Mucosa of stomach (tissue), 1 donor: ENCODE measurements around the gene TMEM62.
"Not testable (repeated sequence)": the region's sequence is repeated elsewhere in the genome, so short reads cannot be mapped to it uniquely, and the experiment has no call there.

Experiments
- H3K27me3 ChIP-seq: one replicate; pipeline ENCODE4 v1.7.0; 2013; ENCODE audit warnings: mild to moderate bottlenecking, low read length; ENCODE audit not compliant: control insufficient read depth, insufficient read depth
- H3K36me3 ChIP-seq: one replicate; pipeline ENCODE4 v1.7.0; 2013; ENCODE audit warnings: low read length; ENCODE audit not compliant: control insufficient read depth, insufficient read depth
- H3K4me1 ChIP-seq: one replicate; pipeline ENCODE4 v1.7.0; 2013; ENCODE audit warnings: mild to moderate bottlenecking, low read length; ENCODE audit not compliant: control insufficient read depth, insufficient read depth
- H3K4me3 ChIP-seq: one replicate; pipeline ENCODE4 v1.7.0; 2013; ENCODE audit warnings: low read length
- H3K9ac ChIP-seq: one replicate; pipeline ENCODE4 v1.7.0; 2013; ENCODE audit warnings: mild to moderate bottlenecking, low read length, moderate library complexity
- H3K9me3 ChIP-seq: one replicate; pipeline ENCODE4 v1.7.0; 2013; ENCODE audit warnings: mild to moderate bottlenecking, low read length, moderate library complexity; ENCODE audit not compliant: control insufficient read depth
- donor health status: Pancreatic carcinoma.

Gene TMEM62

DNA sequence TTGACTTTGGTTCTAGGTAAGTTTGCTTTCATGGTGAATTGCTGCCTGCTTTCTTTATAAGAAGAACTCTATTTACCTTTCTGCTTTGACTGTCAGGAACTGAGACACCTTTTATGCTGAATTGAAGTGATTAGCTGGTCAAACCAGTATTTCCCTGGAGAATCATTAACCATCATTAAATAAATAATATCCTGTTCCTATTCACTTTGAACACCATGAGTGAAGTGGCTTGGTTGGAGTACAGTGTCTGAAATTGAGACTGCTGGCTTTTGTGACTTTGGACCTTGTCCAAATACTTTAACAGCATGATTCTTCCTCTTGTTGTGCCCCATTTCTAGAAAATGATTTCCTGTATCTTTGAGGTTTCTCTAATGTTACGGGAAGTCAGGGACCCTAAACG is 5.6 kb upstream of the TMEM62 start:
- Histone ChIP-seq H3K4me1 (peaks cover 14% of the 10 kb centered on the region), H3K36me3 (no peaks in the 10 kb centered on the region), H3K9ac (peak overlapping the region; percentile 28), H3K4me3 (no peak overlapping the region), H3K9me3 (no peaks in the 10 kb centered on the region), H3K27me3 (no peaks in the 10 kb centered on the region)

DNA sequence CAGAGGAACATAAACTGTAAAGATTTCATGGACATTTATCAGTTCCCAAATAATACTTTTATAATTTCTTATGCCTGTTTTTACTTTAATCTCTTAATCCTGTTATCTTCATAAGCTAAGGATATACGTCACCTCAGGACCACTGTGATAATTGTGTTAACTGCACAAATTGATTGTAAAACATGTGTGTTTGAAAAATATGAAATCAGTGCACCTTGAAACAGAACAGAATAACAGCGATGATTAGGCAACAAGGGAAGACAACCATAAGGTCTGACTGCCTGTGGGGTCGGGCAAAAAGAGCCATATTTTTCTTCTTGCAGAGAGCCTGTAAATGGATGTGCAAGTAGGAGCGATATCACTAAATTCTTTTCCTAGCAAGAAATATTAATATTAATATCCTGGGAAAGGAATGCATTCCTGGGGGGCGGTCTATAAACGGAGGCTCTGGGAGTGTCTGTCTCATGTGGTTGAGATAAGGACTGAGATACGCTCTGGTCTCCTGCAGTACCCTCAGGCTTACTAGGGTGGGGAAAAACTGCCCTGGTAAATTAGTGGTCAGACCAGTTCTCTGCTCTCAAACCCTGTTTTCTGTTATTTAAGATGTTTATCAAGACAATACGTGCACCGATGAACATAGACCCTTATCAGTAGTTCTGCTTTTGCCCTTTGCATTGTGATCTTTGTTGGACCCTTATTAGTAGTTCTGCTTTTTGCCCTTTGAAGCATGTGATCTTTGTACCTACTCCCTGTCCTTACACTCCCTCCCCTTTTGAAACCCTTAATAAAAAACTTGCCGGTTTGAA is 5.0 kb upstream of the TMEM62 start:
- not testable (repeated sequence) for H3K9ac ChIP-seq, H3K27me3 ChIP-seq, H3K9me3 ChIP-seq

DNA sequence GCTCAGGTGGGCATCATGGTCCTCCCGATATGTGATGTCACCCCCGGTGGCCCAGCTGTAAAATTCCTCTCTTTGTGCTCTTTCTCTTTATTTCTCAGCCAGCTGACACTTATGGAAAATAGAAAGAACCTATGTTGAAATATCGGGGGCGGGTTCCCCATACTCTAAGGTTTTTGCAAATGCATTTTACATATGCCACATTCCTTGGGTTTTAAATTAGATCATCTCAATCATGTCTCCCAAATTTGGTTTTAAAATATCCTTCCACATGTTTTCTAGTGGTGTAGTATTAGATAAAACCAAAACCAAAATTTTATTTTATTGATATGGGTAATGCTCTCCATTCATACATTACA is 4.4 kb upstream of the TMEM62 start:
- no peaks in the 10 kb centered on the region for H3K36me3 ChIP-seq
- H3K4me1 ChIP-seq = peaks cover 15% of the 10 kb centered on the region
- H3K4me3 ChIP-seq = no peak overlapping the region
- no peaks in the 10 kb centered on the region for H3K9me3 ChIP-seq
- H3K27me3 ChIP-seq = no peaks in the 10 kb centered on the region
- no peak overlapping the region for H3K9ac ChIP-seq

More for the DNA sequence above, 5.0 kb upstream of the TMEM62 start:
- H3K4me1 ChIP-seq = peaks cover 15% of the 10 kb centered on the region
- H3K4me3 ChIP-seq, H3K36me3 ChIP-seq: not testable (repeated sequence)

DNA sequence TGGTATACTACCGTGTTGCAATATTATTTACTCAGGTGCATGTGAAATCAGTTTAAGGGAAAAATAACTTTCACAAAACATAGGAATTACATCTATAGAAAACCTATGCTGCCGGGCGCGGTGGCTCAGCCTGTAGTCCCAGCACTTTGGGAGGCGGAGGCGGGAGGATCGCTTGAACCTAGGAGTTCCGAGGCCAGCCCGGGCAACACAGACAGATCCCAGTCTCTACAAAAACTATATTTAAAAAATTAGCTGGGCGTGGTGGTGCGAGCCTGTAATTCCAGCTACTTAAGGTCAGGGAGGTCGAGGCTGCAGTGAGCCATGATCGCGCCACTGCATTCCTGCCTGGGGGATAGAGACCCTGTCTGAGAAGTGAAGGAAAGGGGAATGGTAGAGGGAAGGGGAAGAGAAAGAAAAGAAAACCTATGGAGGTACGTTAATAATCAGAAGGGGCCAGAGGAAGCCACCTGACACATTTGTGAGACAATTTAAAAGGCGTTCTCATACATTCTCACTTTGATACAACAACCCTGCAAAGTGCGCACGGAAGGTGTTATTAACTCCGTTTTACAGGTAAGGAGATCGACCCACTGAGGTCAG is 456 bp upstream of the TMEM62 start:
- Histone ChIP-seq H3K4me1 (peaks cover 11% of the 10 kb centered on the region), H3K27me3 (no peaks in the 10 kb centered on the region), H3K4me3 (peak overlapping the region; percentile 80), H3K9me3 (no peaks in the 10 kb centered on the region), H3K9ac (peak overlapping the region; percentile 93), H3K36me3 (peaks cover 5% of the 10 kb centered on the region)

DNA sequence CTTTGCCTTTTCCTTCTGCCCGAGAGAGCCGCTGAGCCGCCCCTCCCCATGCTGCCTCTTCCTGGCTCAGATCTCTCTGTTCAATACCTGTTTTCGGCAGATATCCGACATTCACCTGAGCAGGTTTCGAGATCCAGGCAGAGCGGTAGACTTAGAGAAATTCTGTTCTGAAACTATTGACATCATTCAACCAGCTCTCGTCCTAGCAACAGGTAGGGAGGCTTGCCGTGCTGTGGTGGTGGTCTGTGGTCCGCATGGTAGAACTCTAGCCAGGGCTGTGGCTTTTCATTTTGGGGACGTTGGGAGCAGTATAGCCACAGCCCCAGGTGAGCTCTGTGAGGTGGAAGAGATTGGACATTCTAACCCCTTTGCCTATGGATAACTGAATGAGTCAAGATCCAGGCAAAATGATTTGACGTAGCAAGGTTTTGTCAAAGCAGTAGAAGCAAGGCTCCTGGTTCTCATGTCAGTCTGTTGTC is 810 bp downstream of the TMEM62 start:
- Histone ChIP-seq H3K9me3 (no peaks in the 10 kb centered on the region), H3K9ac (peak overlapping the region; percentile 93), H3K4me1 (peaks cover 7% of the 10 kb centered on the region)

DNA sequence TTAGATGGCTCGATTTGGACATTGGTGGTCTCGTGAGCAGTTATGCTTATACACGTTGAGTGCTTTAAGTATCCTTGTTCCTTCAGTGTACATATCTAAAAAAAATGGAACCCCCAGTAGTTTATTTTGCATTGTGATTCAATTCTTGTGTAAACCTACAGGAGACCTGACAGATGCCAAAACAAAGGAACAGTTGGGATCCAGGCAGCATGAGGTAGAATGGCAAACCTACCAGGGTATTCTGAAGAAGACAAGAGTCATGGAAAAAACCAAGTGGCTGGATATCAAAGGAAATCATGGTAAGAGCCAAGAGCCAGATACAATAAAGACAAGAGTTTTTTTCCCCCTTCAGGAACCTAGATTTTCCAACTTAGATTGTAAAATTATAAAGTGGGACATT is 2.0 kb downstream of the TMEM62 start:
- Histone ChIP-seq H3K9me3 (no peaks in the 10 kb centered on the region), H3K36me3 (peaks cover 6% of the 10 kb centered on the region), H3K9ac (no peak overlapping the region), H3K4me3 (no peak overlapping the region), H3K27me3 (no peaks in the 10 kb centered on the region), H3K4me1 (peaks cover 7% of the 10 kb centered on the region)

More for the DNA sequence above, 810 bp downstream of the TMEM62 start:
- H3K27me3 ChIP-seq = no peaks in the 10 kb centered on the region
- peaks cover 6% of the 10 kb centered on the region for H3K36me3 ChIP-seq
- H3K4me3 ChIP-seq = peak overlapping the region; percentile 80

DNA sequence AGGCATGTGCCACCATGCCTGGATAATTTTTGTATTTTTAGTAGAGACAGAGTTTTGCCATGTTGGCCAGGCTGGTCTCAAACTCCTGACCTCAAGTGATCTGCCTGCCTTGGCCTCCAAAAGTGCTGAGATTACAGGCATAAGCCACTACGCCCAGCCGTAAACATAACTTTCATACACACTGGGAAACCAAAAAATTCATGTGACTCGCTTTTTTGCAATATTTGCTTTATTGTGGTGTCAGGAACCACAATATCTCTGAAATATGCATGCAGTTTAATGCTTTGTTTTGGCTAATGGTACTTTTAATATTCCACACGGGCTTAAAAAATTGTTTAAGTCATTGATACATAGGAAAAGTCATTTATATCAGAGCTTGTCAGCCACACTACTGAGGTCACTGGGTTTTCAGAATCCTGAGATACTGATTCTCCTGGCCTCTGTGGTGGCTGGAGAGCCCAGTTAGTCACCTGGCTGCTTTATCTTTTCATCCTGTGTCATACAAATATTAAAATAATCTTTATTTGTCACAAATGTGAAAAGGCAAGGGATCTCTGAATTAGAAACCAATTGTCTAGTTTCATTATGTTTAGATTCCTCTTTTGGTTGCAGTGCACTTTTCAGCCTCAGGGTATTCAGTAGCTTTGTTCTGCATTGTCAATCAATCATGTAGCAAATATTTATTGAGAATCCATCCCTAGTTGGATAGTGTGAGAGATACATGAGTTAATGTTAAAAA is 10.0 kb downstream of the TMEM62 start:
- H3K27me3 ChIP-seq = no peaks in the 10 kb centered on the region
- no peaks in the 10 kb centered on the region for H3K4me1 ChIP-seq
- H3K4me3 ChIP-seq = no peak overlapping the region
- no peaks in the 10 kb centered on the region for H3K36me3 ChIP-seq
- H3K9ac ChIP-seq = no peak overlapping the region
- H3K9me3 ChIP-seq = no peaks in the 10 kb centered on the region

DNA sequence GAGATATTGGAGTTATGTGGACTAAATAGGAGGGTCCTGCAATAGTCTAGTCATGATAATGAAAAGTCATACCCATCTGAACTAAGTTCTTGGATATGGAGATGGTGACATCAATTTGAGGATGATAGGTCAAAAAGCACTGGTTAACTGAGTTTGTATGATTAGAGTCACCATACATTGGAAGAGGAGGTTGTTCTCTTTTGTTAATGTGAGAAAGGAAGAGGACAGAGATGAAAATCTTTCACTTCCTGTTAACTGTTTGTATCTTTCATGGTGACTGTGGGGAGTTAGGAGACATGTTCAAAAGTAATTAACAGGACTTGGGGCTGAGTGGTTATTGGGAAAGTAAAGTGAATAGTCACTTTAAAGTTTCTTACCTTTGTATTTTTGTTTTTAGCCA is 11.1 kb downstream of the TMEM62 start:
- Histone ChIP-seq H3K4me1 (no peaks in the 10 kb centered on the region), H3K36me3 (no peaks in the 10 kb centered on the region), H3K27me3 (no peaks in the 10 kb centered on the region), H3K9me3 (no peaks in the 10 kb centered on the region), H3K4me3 (no peak overlapping the region), H3K9ac (no peak overlapping the region)

DNA sequence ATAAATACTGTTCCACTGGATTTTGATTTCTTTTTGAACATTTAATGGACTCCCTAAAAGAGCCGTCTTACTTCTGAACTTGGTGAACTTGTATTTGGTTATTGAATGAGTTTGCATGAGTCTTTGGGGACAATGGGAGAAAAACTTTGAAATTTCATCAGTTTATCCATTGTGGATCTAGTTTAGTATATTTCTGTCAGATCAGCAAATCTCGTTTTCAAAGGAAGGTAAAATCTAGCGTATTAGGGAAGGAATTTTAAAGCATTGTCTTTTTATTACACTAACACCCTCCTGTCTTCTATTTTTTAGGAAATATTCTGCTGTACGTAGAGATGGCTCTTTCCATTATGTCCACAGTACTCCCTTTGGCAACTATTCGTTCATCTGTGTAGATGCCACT is 12.8 kb downstream of the TMEM62 start:
- no peak overlapping the region for H3K9ac ChIP-seq
- H3K9me3 ChIP-seq = no peaks in the 10 kb centered on the region
- no peaks in the 10 kb centered on the region for H3K36me3 ChIP-seq
- no peaks in the 10 kb centered on the region for H3K4me1 ChIP-seq
- H3K4me3 ChIP-seq = no peak overlapping the region
- no peaks in the 10 kb centered on the region for H3K27me3 ChIP-seq

DNA sequence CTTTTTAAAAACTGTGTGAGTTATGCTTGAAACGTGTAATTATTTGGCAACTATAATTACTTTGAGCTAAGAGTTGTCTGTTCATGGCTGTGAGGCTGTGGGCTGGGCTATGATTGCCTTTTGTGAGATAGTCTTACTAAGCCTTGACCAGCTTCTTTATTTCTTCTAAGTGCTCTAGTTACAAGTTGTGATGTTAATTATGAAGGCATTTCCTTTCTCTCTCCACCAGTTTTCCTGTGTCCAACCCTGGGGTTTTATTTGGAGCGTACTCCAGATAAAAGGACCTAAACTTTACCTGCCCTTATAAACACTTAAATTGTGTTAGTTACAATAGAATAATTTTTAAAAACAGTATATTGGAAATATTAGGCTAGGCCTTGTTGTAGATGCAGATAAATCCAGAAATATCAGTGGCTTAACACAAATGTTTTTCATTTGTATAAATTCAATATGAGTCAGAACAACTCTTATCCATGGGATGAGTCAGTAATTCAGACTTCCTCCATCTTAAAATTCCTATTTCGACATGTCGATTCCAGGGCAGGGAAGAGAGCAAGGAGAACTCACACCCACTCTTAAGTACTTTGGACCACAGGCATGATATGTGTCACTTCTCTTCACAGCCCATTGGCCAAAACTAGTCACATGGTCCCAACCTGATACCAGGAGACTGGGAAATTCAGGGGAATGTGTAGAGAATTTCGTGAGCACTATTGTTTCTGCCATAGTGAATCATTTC is 17.0 kb downstream of the TMEM62 start:
- Histone ChIP-seq H3K9ac (no peak overlapping the region), H3K9me3 (no peaks in the 10 kb centered on the region), H3K4me3 (no peak overlapping the region), H3K4me1 (no peaks in the 10 kb centered on the region), H3K36me3 (no peaks in the 10 kb centered on the region), H3K27me3 (no peaks in the 10 kb centered on the region)

DNA sequence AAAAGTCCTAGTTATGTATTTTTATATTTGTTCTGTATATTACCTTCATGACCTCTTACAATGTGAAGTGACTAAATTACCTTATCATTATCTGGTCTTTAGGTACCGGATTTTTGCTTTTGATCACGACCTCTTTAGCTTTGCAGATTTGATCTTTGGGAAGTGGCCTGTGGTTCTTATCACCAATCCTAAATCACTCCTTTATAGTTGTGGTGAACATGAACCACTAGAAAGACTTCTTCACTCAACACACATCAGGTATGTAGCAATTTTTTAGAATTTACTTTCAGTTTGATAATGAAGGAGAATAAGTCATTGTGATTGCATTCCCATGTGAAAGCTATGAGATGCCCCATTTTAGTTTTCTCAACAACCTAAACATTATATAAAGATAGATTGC is 18.3 kb downstream of the TMEM62 start:
- H3K9ac ChIP-seq = no peak overlapping the region
- H3K4me1 ChIP-seq = no peaks in the 10 kb centered on the region
- no peaks in the 10 kb centered on the region for H3K36me3 ChIP-seq
- H3K27me3 ChIP-seq = no peaks in the 10 kb centered on the region
- H3K9me3 ChIP-seq = no peaks in the 10 kb centered on the region
- H3K4me3 ChIP-seq = no peak overlapping the region
